ENCODE results near the gene SS18L1. TPM values are rescaled to one million over a fixed set of nuclear protein-coding genes. Genes with fewer than 3 reads are reported as not detected.

Gene SS18L1
- total and polyA plus RNA-seq, 7 donors: 10.1 to 18.0 (median 11.3) TPM

DNA sequence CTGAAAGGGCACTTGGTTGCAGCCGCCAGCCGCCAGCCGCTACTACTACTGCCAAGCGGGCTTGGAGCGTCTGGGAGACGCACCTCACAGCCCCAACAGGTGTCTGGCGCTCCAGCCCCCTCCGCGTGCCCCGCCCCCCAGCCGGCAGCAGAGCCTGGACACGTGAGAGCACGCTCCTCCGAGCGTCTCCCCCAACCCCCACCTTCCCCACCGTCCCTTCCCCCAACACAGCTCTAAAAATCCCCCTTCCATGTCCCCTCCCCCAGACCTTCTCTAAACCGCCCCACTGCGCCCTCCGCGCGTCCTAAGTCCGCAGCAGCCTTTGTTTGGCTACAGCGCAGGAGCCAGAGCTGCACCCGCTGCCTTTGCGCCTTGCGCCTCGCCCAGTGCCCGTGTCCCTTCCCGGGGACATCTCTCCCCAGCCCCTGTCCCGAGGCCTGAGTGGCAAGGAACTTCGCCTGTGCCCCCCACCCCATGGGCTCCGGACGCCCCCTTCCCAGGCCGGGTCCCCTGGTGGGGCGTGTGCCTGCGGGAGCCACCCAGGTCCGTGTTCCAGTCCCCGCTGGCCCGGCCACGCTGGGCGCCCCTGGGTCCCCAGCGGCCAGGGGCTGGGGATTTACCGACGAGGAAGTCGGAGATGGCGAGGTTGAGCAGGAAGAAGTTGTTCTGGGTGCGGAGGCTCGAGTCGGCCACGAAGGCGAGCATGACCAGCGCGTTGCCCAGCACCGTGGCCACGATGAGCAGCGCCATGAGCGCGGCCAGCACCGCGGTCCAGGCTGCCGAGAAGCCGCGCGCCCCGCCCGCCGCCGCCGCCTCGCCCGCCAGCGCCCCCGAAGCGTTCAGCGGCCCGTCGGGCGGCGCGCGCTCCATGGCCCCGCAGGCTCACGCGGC, 75.8 kb downstream of the SS18L1 start:
- Histone ChIP-seq H3K4me1 (peaks cover 9% of the 10 kb centered on the region), H3K9me3 (no peaks in the 10 kb centered on the region), H3K27me3 (ENCODE audit: insufficient read depth in 3 of 3, low read length in 2 of 3) (peaks cover 0 to 91% (median 11%) of the 10 kb centered on the region in 3 donors), H3K36me3 (ENCODE audit: insufficient read depth in 1 of 2, low read depth in 1 of 2) (no peaks in the 10 kb centered on the region), H3K27ac (no peak overlapping the region), H3K4me3 (peak overlapping the region; percentile 45)
- TF ChIP-seq, protein P1, sequence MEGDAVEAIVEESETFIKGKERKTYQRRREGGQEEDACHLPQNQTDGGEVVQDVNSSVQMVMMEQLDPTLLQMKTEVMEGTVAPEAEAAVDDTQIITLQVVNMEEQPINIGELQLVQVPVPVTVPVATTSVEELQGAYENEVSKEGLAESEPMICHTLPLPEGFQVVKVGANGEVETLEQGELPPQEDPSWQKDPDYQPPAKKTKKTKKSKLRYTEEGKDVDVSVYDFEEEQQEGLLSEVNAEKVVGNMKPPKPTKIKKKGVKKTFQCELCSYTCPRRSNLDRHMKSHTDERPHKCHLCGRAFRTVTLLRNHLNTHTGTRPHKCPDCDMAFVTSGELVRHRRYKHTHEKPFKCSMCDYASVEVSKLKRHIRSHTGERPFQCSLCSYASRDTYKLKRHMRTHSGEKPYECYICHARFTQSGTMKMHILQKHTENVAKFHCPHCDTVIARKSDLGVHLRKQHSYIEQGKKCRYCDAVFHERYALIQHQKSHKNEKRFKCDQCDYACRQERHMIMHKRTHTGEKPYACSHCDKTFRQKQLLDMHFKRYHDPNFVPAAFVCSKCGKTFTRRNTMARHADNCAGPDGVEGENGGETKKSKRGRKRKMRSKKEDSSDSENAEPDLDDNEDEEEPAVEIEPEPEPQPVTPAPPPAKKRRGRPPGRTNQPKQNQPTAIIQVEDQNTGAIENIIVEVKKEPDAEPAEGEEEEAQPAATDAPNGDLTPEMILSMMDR (IDR thresholded peaks at IDR 0.05): no peak
- intact Hi-C loops (cut with DNase I): no loop called here
- 1% methylated on average over 52 to 84 of the region's 84 CpGs for WGBS, 3 donors
- DNase-seq (no peak), ATAC-seq (peak; percentile 11 to 58 (median 23))

DNA sequence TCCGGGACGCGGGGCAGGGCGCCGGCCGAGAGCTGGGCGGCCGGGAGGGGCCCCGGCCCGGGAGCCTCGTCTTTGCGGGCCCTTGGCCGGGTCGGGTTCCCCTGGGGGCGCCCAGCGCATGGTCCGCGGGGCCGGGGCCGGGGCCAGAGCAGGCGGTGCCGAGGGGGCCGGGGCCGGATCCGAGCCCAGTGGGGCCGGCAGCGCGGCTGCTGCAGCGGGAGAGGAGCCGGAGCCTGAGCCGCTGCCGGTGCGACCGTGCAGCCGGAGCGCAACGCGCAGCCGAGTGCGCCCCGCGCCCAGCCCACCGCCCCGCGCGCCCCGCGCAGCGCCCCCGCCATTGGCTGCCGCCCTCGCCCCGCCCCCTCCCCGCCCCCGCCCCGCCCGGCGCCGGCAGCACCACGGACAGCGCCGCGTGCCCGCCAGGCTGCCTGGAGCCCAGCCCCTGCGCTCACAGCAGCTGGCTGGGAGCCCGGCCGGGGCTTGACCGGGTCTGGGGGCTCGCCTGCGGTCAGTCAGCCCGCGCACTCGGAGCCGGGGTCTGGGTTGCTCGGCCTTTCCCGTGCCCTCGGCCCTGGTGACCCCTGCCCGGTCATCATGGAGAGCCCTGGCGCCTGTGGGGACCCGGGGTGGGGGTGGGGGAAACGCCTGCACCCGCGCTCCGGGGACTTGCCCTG, 76.6 kb downstream of the SS18L1 start, which contains the start of gene HRH3:
Gene HRH3, minus strand, starts transcription at position 287 of the 674 bp plus-strand sequence. CDS start 308 bp downstream, outside the sequence.
- H3K27me3 ChIP-seq (ENCODE audit: insufficient read depth in 3 of 3, low read length in 2 of 3): peaks cover 0 to 85% (median 13%) of the 10 kb centered on the region in 3 donors
- ATAC-seq (peak; percentile 73 to 84 (median 78)), DNase-seq (peak; percentile 49 to 72)
- peak within 1 kb of the TSS; percentile 45 for H3K4me3 ChIP-seq
- H3K9me3 ChIP-seq: no peaks in the 10 kb centered on the region
- H3K36me3 ChIP-seq (ENCODE audit: insufficient read depth in 1 of 2, low read depth in 1 of 2): no peaks in the 10 kb centered on the region
- H3K27ac ChIP-seq: no peak within 1 kb of the TSS
- H3K4me1 ChIP-seq: peaks cover 9% of the 10 kb centered on the region
- TF ChIP-seq, protein P1 (IDR thresholded peaks at IDR 0.05): no peak
- WGBS, 3 donors: 1 to 2% (median 1%) methylated on average over 25 to 84 of the region's 84 CpGs
- intact Hi-C loops (cut with DNase I): no loop called here

DNA sequence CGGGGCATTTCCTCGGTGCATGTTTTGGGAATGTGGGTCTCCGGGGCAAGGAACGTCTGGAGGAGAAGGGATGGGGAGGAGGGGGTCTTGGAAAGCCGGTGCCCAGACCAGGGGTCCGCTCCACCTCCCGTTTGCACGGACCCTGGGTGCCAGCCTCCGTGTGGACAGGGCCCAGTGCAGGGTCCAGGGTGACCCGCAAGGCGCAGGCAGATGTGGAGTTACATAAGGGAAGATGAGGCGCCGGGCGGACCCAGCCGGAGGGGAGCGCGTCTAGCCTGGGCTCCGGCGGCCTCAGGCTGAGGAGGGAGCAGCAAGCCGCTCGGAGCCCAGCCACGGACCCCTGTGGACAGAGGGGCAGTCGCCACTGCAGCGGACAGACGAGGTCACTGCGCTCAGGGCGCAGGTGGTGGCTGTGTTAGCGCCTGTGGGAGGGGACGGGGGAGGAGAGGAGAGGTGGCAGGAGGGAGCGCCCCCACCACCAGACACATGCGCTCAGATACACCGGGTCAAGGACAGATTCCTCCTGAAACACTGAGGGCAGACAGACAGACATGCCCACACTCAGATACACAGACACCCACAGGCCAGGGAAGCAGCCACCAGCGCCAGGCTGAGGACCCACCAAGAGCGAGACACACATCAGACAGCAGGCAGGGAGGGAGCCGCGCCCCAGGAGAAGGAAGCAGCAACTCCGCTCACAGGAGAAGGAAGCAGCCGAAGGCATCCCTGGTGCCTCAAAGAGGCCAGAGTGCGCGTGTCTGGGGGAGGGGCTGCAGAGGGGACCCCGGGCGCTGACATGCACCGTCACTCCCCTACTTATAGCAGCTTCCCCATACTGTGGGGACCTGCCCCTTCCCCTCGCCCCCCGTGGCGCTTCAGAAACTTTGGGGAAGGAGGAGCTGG, 77.3 kb downstream of the SS18L1 start:
- Histone ChIP-seq H3K36me3 (ENCODE audit: insufficient read depth in 1 of 2, low read depth in 1 of 2) (no peaks in the 10 kb centered on the region), H3K27ac (no peak overlapping the region), H3K27me3 (ENCODE audit: insufficient read depth in 3 of 3, low read length in 2 of 3) (peaks cover 0 to 79% (median 13%) of the 10 kb centered on the region in 3 donors), H3K9me3 (no peaks in the 10 kb centered on the region), H3K4me3 (peak overlapping the region; percentile 42), H3K4me1 (peaks cover 9% of the 10 kb centered on the region)
- TF ChIP-seq, protein P1 (IDR thresholded peaks at IDR 0.05): no peak
- WGBS, 3 donors: 1 to 2% (median 2%) methylated on average over 42 to 46 of the region's 46 CpGs
- no peak for DNase-seq
- ATAC-seq: peak in 3 of 4 donors; percentile 2 to 28 (median 7)
- intact Hi-C loops (cut with DNase I): no loop called here

DNA sequence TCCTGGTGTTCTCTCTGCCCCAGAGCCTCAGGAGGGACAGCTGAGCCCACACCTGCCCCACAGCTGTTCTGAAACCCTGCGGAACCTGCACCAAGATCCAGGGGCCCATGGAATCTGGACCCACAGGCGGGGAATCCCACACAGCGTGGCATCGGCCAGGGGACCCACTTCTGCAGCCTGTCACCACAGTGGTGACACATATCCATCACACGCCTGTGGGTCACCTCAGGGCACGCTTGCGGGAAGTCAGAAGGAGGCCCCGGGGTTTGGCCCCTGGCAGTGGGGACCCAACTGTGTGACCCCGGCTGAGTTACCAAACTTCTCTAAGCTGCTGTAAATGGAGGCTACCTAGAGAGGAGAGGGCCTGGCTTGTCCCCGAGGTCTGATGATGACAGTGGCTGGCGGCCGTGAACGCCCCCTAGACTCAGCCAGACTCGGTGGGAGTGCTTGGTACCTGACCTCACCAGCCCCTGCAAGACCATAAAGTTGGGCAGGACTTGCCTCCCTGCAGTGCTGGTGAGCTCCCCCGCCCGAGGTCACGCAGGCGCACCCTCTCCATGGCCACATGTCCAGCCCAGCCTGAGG, 78.8 kb downstream of the SS18L1 start:
- no peaks in the 10 kb centered on the region for H3K36me3 ChIP-seq (ENCODE audit: insufficient read depth in 1 of 2, low read depth in 1 of 2)
- WGBS, 3 donors: 74 to 79% (median 77%) methylated on average over 18 of the region's 18 CpGs
- no peaks in the 10 kb centered on the region for H3K9me3 ChIP-seq
- no peak overlapping the region for H3K27ac ChIP-seq
- TF ChIP-seq, protein P1 (IDR thresholded peaks at IDR 0.05): no peak
- H3K27me3 ChIP-seq (ENCODE audit: insufficient read depth in 3 of 3, low read length in 2 of 3): peaks cover 0 to 64% (median 13%) of the 10 kb centered on the region in 3 donors
- DNase-seq (no peak), ATAC-seq (no peak)
- intact Hi-C loops (cut with DNase I): no loop called here
- H3K4me3 ChIP-seq: no peak overlapping the region
- H3K4me1 ChIP-seq: peaks cover 9% of the 10 kb centered on the region
